ENCODE measurements around the gene SPTBN4.
"Not testable (repeated sequence)": the region's sequence is repeated elsewhere in the genome, so short reads cannot be mapped to it uniquely, and the experiment has no call there.

Gene SPTBN4

GRCh38 chr19:40441719-40442253, 25.0 kb upstream of the SPTBN4 start:
- DNase-seq (ENCODE audit: low spot score): no peak

- no peak for DNase-seq (ENCODE audit: low spot score)
These were observed 24.3 kb upstream of the SPTBN4 start for GRCh38 chr19:40442328-40443130.

DNA sequence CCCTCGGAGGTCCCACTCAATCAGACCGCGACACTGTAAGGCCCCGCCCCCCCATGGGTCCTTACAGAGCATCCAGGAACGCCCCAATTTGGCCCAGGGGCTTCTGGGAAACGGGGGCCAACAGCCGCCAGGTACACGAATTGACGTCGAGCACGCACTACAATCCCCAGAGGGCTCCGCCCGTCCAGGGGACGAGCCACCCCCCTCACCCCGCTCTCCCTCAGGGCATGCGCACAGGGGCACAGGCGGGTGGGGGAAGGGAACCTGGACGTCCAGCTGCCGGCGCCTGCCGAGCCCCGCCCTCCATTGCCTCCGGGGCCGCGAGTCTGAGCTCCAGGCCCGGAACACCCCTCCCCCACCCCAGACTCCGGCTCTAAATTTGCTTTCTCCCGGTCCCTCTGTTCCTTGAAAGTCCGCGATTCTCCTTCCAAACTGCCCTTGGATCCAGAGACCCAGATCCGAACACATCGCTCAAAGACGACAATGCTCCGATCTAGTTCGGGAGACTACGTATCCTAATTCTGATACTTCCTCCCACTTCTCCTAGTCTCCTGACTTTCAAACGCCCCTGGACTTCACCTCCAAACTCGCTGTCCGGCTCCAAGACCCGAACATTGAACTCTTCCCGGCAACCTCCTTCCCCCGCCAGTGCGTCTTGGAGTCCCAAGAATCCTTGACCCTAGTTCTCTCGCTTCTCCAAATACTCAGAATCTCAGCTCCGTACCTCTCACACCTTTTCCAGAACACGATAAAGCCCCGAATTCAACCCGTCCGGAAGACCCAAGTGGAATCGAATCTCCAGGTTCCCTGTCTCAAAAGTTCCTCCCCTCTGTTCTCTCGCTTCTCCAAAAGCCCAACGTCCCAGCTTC, 23.4 kb upstream of the SPTBN4 start:
- DNase-seq (ENCODE audit: low spot score): peak; percentile 99

- DNase-seq (ENCODE audit: low spot score): peak; percentile 94
These were observed 22.6 kb upstream of the SPTBN4 start, which contains the start of gene SERTAD3 for GRCh38 chr19:40444000-40444824. Gene SERTAD3, minus strand, starts transcription at chr19:40444335. Its CDS starts 2,255 bp downstream, at chr19:40442080.

DNA sequence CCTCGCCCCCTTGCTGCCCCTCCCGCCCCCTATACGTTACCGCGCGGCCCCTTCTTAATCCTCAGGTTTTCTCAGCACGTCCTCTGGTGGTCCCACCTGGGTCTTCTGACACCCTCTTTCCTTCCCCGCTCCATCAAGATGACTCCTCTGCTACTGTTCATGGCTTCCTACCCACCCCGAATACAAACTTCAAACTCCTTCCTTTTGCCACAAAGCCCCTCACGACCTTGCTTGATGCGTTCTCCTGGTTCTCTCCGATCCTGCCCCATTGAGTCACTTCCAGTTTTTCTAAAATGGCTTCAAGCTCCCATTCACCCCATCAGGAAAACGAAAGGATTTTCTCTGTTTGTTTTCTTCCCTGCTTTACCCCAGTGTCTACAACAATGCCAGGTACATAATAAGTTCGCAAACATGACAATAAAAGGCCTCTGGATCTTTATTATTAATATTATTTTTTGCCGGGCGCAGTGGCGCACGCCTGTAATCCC, 21.9 kb upstream of the SPTBN4 start:
- DNase-seq (ENCODE audit: low spot score): no peak

DNA sequence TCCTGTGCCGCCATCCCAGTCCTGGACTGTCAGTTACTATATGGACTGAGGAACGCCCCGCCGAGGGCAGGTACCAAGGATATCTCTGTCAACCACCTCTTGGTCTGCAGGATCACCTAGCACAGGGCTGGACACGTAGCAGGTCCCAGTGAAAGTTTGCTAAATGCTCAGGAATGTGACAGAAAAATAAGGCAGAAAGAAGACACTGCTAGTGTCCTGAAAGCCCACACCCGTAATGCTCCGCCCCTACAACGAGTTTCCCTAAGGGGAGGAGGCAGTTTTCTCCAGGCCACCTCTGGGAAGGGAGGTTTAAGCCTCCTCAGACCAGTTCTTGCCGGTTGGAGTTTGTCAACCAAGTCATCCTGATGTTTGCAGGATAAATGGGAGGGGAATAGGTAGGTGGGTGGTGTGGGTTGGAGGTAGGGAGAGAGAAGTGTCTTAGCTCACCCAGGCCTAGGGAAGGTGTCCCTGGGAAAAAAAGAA, 21.0 kb upstream of the SPTBN4 start:
- no peak for DNase-seq (ENCODE audit: low spot score)

DNA sequence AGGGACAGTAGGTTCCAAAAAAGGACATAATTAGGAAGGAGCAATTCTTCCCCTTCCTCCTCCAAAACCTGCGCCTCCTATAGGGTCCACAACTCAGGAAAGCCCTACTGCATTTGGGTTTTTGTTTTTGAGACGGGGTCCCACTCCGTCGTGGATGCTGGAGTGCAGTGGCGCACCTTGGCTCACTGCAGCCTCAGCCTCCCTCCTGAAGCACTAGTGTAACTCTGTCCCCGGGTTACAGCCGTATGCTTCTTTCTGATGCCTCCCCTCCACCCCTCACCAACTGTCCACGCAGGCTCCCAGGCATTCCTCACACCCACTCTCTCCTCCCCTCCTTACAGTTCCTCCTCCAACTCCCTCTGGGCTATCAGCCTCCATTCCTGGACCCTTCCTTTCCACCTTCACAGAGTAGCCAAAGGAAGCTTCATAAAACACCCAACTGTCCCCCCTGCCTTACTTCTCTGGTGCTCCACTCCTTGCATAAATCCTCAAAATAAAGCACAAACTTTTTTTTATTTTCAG, 20.5 kb upstream of the SPTBN4 start:
- no peak for DNase-seq (ENCODE audit: low spot score)

- DNase-seq (ENCODE audit: low spot score): no peak
These were observed 17.3 kb upstream of the SPTBN4 start for GRCh38 chr19:40449506-40449905.

- no peak for DNase-seq (ENCODE audit: low spot score)
These were observed 16.1 kb upstream of the SPTBN4 start for GRCh38 chr19:40450664-40451063.

DNA sequence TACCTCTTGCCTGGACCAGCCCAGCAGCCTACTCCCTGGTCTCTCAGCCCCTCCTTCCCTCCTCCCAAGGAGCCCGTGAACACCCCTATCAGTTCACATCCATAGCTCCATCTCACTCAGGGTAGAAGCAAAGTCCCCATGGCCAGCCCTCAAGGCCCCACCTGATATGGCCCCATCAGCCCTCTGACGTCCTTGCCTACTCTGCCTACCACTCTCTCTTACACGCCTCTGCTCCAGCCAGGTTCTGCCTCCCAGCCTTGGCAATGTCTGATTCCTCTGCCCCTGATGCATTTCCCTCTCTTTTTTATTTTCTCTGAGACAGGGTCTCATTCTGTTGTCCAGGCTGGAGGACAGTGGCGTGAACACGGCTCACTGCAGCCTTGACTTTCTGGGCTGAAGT, 14.8 kb upstream of the SPTBN4 start:
- no peak for DNase-seq (ENCODE audit: low spot score)

DNA sequence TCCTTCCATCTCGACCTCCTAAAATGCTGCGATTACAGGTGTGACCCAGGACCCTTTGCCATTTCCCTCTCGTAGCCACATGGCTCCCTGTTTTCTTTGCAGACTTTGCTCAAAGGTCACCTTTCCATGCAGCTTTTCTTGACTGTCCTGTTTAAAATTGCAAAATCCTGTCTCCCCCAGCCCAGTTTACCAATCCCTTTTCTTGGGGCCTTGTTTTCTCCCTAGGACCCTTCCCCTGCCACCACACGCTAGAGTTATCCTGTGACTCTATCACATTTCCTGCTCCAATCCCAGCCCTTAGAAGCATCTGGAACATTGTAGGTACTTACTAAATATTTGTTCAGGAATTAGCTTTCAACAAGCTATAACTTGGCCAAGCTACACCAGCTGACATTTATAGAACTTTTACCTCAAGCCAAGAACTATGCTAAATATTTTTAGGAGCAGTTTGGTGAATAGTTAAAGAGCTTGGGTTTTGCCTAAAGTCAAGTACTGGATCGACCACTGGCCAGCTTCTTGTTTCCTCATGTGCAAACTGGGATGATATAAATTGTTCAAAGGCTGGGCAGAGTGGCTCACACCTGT, 13.6 kb upstream of the SPTBN4 start:
- no peak for DNase-seq (ENCODE audit: low spot score)

- DNase-seq (ENCODE audit: low spot score): not testable (repeated sequence)
These were observed 12.9 kb upstream of the SPTBN4 start for GRCh38 chr19:40453943-40454342.

GRCh38 chr19:40457048-40457447, 9.8 kb upstream of the SPTBN4 start:
- DNase-seq (ENCODE audit: low spot score): no peak

DNA sequence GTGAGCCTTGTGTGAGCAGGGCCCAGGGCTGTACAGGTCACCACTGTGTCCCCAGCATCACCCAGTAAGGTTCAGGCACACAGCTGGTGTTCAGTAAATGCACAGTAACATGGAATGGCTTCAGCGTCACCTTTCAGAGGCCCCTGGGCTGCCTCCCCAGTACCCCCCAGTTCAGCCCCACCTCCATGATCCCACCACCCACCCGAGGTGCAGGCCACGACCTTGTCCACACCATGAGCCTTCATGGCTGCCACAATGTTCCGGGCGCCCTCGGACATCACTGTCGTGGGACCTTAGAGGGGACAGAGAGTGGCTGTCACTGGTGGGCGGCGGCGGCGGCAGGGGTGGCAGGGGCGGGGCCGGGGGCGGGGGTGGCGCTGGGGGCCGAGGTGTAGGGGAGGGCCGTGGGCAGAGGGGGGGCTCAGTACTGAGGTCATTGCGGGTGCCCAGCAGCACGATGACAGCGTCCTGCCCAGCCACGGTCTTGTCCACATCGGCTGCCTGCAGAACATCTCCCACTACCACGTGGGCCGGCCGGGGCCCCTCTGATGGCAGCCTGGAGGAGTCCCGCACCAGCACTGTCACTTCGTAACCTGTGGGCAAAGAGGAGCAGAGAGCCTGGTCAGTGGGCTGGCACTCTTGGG, 8.7 kb upstream of the SPTBN4 start:
- no peak for DNase-seq (ENCODE audit: low spot score)

DNA sequence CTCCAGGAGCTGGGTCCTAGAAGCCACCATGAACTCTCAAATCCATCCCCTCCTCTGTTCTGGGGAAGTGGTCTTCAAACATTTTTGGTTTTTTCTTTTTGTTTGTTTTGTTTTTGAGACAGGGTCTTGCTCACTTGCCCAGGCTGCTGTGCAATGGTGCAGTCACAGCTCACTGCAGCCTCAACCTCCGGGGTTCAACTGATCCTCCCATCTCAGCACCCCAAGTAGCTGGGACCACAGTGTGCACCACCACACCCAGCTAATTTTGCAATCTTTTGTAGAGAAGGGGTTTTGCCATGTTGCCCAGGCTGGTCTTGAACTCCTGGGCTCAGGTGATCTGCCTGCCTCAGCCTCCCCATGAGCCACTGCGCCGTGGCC, 8.2 kb upstream of the SPTBN4 start:
- no peak for DNase-seq (ENCODE audit: low spot score)

DNA sequence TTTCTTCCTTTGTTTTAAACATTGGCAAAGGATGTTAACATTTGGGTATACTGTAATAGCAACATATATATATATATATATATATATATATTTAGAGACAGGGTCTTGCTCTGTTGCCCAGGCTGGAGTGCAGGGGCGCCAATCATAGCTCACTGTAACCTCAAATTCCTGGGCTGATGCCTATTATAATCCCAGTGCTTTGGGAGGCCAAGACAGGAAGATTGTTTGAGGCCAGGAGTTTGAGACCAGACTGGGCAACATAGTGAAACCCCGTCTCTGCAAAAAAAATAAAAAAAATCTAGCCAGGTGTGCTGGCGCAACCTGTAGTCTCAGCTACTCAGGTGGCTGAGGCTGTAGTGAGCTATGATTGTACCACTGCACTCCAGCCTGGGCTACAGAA, 6.6 kb upstream of the SPTBN4 start:
- no peak for DNase-seq (ENCODE audit: low spot score)

DNA sequence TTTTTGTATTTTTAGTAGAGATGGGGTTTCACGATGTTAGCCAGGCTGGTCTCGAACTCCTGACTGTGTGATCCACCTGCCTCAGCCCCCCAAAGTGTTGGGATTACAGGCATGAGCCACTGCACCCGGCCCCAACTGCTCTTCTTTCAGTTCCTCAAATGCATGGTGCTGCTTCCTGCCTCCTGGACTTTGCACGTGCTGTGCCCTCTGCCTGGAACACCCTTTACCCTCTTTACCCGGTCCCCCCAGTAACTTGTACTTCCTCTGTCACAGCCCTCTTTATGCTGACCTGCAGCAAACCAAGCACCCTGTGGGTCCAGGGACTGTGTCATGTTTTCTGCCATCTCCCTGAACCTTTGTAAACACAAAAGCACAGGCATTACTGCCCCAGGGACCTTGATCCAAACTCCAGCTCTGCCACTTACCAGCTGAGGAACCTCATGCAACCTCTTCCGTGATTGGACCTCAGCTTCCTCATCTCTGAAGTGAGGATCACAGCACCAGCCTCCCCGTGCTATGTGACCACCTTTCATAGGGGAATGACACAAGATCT, 5.1 kb upstream of the SPTBN4 start:
- DNase-seq (ENCODE audit: low spot score): no peak

GRCh38 chr19:40463587-40464037, 3.2 kb upstream of the SPTBN4 start:
- DNase-seq (ENCODE audit: low spot score): not testable (repeated sequence)

All from SK-N-DZ (cell line).